NCI-H82 (cell line): ENCODE data around the gene ZBTB3.
A peak's percentile ranks its signal among the peaks of the same experiment; 100 is the strongest.
"Not testable (repeated sequence)": the region's sequence is repeated elsewhere in the genome, so short reads cannot be mapped to it uniquely, and the experiment has no call there.

Experiments used
- DNase-seq: peaks from one replicate; lab custom pipeline; 2025; lab: John Stamatoyannopoulos, UW

The ZBTB3 gene

DNA sequence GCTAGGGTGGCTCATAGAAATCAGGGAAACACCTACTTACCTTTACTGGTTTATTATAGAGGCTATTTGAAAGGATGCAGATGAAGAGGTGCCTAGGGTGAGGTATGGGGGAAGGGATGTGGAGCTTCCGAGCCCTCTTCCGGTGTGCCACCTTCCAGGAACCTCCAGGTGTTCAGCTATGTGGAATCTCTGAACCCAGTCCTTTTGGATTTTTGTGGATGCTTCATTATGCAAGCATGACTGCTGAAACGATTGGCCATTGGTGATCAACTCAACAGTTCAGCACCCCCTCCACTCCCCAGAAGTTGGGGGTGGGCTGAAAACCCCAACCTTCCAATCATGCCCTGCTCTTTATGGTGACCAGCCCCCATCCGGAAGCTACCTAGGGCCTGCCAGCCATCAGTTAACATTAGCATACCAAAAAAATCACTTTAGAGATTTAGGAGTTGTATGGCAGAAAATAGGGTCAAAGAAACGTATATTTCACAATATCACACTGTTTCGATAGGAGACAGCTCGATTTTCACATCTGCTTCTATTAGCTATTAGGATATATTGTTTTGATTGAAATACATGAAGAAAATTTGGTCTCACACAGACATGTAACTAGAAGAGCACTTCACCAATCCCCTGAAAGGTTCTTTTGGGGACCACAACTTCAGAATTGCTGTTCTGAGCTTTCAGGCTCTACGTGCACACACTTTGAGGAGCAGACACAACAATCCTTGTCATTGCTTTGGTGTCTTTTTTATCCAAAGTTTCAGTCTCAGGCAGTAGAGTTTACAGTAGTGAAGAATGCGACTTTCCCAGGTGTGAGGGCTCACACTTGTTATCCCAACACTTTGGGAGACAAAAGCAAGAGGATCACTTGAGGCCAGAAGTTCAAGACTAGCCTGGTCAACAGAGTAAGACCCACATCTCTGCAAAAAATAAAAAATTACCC lies 4.2 kb upstream of the ZBTB3 start:
- no peak for DNase-seq

GRCh38 chr11:62755086-62755615 lies 1.2 kb upstream of the ZBTB3 start:
- no peak for DNase-seq

GRCh38 chr11:62752994-62753735 lies 795 bp downstream of the ZBTB3 start:
- DNase-seq: no peak

- no peak for DNase-seq
These were observed 1.7 kb downstream of the ZBTB3 start for GRCh38 chr11:62752177-62752785.

- not testable (repeated sequence) for DNase-seq
These were observed 4.0 kb downstream of the ZBTB3 start for GRCh38 chr11:62749931-62750330.

DNA sequence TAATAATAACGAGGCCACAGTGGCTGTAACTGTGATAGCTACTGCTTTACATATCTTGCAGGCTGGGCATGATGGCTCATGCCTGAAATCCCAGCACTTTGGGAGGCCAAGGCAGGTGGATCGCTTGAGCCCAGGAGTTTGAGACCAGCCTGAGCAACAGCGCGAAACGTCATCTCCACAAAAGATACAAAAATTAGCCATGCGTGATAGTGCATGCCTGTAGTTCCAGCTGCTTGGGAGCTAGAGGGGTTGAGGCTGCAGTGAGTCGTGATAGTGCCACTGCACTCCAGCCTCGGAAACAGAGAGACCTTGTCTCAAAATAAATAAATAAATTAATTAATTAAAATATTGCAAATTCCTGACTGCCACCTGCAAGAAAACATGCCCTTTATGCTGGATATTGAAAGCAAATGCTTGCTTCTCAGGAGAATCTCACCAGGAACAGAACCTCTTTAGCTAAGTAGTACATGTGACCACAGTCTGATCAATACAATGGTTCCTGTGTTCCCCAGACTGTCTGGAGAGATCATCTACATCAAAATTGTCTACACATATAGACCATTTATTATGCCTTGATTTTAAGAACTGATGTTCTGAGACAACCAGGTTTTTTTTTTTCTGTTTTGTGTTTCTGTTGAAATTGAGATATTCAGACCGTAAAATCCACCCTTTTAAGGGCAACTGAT lies 6.3 kb downstream of the ZBTB3 start:
- no peak for DNase-seq

DNA sequence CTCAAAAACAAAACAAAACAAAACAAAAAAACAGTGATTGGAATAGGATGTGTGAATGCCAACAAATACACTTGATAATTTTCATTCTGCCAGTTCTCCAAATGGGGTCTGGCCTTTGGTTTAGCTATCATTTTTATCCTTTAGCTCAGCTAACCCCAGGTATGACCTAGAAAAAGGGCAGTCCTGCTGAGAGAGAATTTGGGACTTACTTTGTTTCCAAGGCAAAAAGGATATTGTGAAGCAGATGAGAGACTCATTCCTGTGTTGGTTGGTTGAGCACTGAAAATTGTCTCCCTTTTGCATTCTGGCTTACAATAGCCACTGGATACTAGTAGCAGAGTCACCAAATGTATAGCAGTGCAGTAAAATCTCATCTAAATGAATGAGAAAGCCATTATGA lies 16.8 kb downstream of the ZBTB3 start:
- no peak for DNase-seq

- peak; percentile 26 for DNase-seq
These were observed 21.1 kb downstream of the ZBTB3 start for GRCh38 chr11:62732830-62733229.

DNA sequence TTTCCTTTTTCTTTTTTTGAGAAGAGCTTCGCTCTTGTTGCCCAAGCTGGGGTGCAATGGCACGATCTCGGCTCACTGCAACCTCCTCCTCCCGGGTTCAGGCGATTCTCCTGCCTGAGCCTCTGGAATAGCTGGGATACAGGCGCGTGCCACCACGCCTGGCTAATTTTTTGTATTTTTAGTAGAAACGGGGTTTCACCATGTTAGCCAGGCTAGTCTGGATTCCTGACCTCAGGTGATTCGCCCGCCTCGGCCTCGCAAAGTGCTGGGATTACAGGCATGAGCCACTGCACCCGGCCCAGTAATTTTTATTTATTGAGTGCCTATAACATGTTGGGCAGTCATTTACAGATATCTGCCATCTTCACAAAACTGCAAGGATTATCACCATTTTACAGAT lies 23.9 kb downstream of the ZBTB3 start:
- not testable (repeated sequence) for DNase-seq

- DNase-seq: peak; percentile 88
These were observed 25.6 kb downstream of the ZBTB3 start, which contains the start of gene TTC9C for GRCh38 chr11:62728171-62728988. Gene TTC9C (plus strand): TSS chr11:62728486. CDS start chr11:62728849, 363 bp downstream.

GRCh38 chr11:62727872-62728170 lies 26.1 kb downstream of the ZBTB3 start:
- peak; percentile 98 for DNase-seq

- DNase-seq: peak; percentile 98
These were observed 26.6 kb downstream of the ZBTB3 start, which contains the start of gene HNRNPUL2 for GRCh38 chr11:62727165-62727871. Gene HNRNPUL2 (minus strand): TSS chr11:62727457. CDS start chr11:62727156, 301 bp downstream.

- no peak for DNase-seq
These were observed 27.1 kb downstream of the ZBTB3 start for GRCh38 chr11:62726915-62727164.

- DNase-seq: no peak
These were observed 27.6 kb downstream of the ZBTB3 start for GRCh38 chr11:62726156-62726914.

- DNase-seq: no peak
These were observed 28.3 kb downstream of the ZBTB3 start for GRCh38 chr11:62725646-62726045.

DNA sequence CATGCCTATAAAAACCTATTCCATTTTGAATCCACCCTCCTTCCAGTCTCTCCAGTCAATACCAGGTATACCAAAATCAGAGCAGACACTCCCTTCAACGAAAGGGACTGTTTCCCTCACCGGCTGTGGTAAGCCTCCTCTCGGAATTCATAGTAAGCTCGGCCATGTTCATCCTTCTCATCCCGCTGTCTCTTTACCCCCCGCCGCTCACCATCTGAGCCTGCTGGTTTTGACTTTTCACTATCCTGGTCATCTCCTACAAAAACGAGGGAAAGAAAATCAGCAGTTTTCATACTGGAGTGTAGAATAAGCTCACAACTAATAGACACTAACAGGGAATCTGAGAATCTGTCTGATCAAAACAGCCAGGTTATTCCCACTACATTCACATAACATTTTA lies 29.8 kb downstream of the ZBTB3 start:
- DNase-seq: no peak

DNA sequence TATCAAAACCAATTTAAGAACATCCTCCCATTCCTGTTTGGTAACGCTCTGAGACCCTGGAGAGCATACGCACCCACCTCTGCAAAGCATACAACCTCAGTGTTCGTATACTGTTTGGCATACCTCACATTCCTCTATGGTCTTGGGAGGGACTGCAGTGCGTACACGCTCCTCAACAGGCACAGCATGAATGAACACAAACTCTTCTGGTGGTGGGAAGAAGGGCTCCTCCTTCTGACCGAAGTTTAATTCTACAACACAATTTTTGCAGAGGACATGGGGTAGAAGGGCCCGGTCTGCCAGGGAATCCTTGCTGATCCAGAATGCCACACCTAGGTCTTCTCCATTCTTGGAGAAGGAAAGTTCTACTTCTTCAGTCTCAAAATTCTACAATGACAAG lies 32.0 kb downstream of the ZBTB3 start:
- no peak for DNase-seq

- DNase-seq: no peak
These were observed 34.5 kb downstream of the ZBTB3 start for GRCh38 chr11:62719302-62719978.

- no peak for DNase-seq
These were observed 37.1 kb downstream of the ZBTB3 start for GRCh38 chr11:62716816-62717215.
